HG02588 (cell line): Measurements from ENCODE around the gene TNFAIP8.

ENCODE experiments used
- ATAC-seq: cut with Tn5 transposase; IDR thresholded peaks from one replicate; pipeline ENCODE4 v1.9.1; 2021; ENCODE audit warnings: mild to moderate bottlenecking, moderate library complexity; ENCODE audit not compliant: unreplicated experiment

The TNFAIP8 gene

DNA sequence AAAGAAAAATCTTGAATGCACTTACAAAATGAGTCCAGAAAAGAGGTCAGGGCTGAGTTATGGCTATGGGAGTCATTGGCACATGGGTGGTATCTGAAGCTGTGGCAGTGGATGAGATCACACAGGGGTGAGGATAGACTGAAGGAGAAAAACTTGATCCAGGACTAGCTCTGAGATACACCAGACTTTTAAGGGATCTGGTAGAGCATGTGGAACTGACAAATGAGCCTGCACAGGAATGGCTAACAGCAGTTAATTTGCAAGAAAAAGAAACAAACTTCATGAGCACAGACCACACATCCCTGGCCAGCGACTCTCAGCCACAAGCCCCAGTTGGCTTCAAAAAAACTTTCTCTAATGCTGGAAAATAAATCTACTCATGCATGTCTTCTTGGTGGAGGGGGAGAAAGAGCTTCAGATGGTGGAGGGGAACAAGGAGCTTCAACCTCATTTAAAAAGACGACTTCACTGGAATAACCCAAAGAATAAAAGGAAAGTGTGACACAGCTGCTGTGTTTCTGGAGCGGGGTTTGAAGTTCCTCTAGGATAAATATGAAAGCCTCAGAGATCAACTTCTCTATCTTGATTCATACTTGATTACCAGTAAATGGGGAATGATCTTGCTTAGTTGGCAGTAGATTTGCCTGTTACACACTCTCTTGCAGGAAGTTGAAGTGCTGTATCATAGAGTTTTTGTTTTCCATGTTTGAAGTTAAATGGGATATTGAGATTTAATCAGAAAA is 33.6 kb downstream of the TNFAIP8 start:
- ATAC-seq: no peak

DNA sequence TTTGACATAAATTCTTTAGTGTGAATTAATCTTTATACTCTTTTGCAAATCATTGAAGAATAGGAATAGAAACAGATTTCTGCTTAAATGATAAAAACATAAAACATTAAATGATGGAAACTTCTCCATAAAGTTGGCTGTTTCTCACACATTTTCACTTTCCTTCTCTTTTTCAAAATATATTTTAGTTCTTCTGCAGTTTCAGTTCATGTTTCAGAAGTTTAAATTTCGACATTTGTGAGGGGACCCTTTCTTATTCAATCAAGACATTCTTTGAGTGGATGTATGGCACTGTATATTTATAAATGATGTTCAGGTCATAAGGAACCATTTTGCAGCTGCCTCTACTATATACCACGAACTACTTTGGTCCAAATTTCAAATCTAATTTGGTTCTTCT is 34.6 kb downstream of the TNFAIP8 start:
- ATAC-seq: no peak

DNA sequence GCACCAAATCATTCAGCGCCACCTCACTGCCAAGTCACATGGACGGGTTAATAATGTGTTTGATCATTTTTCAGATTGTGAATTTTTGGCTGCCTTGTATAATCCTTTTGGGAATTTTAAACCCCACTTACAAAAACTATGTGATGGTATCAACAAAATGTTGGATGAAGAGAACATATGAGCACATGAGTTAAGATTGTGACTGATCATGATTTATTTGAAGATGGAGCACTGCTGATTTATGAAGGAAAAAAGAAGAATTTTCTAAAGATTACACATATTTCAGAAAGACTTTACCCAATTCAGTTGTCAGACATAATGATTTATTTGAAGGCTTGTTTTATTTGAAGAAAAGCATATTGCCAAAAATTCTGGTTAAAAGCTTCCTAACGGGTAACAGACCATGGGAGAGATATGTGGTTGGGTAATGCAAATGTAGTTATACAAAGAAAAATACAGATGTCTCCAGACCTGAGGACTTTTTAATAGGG is 37.4 kb downstream of the TNFAIP8 start:
- no peak for ATAC-seq

DNA sequence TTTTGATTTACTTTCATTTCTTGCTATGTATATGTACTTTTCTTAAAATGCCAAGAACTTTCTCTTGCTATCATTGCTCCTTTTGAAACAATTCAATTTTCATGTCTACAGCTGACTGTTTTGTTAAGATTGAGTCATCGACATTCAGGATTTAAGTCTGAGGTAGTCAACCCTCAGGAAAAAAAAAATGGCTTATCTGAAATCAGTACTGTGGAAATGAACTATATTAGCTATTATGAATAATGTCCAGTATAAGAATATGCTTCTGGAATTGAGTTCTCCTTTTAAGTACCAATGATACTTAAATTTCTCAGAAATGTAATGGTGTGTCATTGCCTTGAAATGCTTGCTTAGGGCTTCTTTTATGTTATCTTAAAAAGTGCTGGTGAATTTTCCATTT is 37.9 kb downstream of the TNFAIP8 start:
- ATAC-seq: no peak

DNA sequence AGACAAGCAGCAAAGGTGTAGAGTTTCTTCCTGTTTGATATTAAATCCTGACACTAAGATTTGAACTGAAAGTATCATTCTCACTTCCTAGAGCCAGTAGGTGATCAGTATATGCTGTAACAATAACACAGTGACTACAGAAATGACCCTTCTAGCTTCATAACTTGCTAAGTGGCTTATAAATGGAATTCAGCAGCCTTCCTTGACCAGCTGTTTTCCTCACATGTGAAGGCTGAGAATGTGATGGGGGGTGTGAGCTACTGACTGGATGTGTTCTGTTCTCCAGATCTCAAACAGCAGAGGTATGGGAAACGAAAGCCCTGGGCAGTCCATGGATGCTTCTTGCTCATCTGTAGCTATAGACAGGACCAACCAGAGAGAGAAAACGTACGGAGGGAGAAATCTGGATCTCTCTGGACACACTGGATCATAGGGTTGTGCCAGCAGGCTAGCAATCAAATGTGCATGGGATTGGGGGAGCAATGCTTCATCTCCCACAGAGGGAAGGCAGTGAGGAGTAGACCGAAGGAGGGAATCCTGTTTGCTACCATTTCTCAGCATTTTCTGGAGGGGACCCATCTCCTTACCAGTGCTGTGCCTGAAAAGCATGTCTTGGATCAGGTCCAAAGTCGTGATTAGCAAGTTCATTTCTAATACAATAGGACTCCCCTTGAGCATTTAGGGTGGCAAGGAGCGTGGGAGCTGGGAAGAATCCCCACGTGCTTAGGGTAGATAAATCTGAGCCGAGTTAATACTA is 39.4 kb downstream of the TNFAIP8 start:
- peak; percentile 41 for ATAC-seq

DNA sequence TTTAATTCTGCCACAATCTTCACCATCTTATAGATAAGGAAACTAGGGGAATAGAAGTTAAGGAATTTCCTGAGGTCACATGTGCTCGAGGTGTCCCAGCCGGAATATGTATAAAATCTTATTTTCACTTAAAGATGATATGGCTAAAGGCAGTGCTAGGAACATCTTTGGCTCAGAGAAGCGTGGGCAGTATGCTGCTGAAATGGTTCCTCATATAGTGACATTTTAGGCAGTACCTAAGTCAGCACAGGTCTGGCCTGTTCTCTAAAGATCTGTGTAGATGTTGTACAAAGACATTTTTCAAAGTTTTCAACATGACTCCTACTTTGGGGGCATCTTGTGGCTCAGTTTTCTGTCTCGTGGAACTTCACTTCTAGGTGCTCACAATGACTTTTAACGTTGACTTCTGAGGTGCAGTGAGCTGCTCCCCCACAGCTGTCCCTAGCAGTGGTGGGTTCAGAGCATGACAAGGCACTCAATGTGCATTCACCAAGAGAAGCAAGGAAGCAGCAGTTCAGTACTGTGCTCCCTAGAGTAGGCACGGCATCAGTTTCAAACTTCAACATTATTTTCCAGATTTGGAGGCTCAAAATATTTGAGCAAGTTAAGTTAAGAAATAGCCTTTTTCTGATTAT is 40.3 kb downstream of the TNFAIP8 start:
- ATAC-seq: no peak

DNA sequence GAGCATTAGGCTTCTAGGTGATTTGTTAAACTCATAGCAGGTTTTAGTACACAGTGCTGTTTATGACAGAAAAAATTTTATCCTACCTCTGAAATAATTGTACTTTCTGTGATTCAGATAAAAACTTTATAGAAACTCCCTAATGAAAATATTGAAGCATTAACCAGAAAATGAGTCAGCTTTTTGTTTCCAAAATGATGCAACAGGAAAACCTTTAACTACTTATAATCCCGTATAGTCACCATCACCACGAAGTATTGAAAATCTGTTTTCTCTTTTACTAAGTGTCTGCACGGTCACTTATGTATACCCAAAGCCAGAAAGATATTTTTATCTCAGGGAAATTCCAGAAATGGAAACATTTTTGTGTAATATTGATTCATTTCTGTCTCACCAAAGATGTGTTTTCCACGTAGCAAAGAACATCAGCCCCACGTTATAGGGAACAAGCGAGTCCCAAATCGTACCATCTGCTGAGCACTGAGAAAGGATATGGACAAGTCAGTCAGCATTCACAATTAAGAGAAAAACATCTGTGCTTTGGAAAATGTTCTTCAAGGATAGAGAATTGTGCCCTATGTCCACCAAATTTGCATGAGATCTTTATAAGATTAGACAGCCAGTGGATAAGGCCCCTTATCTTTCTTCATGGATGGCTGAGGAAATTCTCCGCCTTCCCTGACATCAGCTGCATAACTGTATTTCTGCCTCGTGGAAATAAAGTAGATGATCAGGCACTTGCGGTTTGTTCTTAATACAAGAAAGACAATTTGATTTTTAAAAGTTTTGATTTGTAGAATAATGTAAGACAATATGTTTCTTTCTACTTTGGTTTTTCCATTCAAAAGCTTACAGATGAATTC is 41.9 kb downstream of the TNFAIP8 start:
- ATAC-seq: peak; percentile 61

DNA sequence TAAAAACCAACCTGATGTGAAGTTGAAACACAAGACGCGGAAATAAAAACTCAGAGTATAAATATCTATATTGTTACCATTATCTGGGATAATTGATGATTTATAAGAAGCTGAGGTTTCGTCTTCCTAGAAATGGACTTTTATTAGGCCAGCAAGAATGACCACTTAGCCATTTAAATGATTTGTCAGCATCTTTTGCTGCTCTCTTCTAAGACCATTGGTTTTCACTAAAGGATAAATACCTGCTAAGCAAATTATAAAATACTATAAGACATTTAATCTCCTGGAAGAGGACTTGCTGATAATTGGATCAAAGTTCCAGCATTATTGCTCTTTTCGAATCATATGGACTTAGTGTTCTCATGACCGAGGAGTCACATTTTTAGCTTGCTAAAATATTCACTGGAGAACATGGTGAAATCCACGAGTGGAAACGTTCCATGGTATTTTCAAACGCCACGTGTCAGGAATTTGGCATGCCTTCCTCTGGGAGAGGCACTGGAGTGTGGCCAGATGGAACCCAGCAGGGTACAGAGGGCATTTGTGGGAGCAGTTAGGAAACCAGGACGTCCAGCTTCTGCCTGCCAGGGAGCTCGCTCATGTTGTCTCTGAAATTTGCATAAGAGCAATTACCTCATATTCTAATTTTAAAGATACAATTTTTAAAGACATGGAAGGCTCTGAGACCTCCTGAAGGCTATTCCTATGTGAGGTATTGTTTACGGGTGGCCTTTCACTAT is 43.1 kb downstream of the TNFAIP8 start:
- ATAC-seq: no peak

DNA sequence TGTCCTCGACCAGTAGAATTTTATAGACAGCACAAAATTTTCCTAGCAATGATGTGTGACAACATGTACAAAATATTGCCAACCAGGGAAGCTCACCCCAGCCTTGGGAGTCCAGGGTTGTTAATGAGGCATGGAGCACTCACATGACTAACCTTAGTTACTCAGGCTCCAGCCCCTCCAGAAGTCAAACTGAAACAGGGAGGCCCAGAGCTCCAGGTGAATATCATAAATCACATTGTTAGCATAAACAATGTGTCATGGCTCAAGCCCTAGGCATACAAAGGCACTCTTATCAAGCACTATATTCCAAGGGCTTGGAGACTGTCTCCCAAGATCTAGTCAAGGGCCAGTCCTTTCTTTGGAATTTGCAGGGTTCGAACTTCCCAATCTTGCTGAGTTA is 44.4 kb downstream of the TNFAIP8 start:
- no peak for ATAC-seq

DNA sequence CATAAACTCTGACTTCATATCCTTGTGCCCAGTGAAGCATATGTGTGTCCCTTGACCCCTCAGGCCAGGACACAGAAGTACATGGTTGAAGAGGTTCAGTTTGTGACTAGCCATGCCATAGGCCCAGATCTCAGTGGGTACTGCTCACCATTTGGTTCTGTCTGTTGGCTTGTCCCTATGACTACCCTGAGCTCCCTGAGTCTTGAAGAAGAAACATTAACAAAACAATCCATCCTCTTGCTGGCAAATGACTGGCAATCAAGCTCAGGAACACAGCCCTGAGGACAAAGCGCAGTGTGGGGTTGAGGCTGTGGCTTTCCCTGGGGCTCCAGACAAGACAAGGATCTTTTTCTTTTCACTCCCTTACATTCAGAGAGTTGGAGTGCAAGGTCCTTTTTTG is 46.3 kb downstream of the TNFAIP8 start:
- no peak for ATAC-seq

DNA sequence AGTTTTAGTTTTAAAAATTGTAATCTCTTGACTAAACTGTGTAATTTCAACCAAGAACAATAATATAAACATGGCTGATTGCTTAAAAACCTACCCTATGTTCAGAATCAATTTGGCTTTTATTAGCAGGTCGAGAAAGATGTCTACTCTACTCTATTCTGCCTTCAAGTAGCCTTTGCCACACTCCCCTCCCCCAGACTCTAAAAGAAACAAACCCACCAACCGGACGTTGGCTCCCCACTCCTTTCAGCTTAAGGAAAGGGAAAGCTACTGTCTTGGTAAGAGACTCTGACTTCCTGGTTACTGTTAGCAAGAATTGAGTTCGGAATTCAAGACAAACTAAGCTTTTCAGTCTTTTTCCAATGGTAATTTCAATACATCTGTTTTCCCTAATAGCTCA is 46.7 kb downstream of the TNFAIP8 start:
- ATAC-seq: no peak

DNA sequence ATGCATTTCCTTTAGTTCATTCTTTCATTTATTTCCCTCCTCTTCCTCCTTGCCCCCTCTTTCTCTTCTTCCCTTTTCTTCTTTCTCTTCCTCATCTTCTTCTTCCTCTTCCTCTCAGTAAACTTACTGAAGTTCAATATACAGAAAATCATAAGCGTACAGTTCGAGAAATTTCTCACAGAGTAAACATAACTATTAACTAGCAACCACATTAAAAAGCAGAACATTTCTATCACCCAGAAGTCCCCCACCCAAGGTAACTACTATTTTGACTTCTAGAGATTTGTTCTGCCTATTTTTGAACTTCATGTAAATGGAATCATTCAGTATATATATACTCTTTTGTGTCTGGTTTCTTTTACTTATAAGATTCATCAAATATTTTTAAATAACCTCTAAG is 48.2 kb downstream of the TNFAIP8 start:
- no peak for ATAC-seq

DNA sequence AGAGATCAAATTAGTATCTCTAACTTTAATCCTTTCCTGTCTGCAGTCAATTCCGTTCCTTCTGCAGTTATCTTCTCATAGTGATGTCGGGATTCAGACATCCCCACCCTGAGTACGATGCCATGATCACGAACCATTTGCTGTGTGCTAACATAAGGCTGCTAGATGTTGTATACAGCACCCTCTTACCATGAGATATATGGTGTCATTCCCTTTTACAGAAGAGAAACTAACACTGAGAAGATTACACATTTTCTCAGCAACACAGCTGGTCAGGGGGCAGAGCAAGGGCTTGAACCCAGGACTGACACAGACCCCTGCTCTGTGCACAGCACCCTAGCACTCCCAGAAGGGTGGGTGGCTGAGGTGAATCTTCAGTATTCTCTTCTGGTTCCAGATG is 49.6 kb downstream of the TNFAIP8 start:
- no peak for ATAC-seq

DNA sequence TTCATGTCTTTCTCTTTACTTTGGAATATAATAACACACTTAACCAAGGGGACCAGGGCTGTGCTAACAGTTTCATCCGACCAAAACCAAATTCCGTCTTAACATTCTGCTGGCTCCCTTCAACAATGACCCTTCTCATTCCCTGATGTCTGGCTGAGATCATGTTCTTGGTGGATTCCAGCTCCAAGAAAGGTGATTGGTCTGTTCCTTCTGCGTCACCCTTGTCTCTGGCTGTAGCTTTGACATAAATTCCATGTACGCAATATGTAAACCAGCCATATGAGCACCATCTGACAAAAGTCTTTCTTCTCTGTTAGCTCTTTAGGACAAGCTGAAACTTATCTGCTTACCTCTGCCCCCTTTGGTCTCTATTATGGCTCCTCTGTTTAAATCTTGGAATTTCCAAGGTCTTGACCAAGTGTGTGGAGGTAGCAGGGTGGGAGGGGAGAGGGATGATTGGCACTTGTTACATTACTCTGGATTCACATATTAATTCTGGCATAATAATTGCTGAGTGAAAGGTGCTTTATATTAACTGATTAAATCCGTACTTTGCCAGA is 50.8 kb downstream of the TNFAIP8 start:
- ATAC-seq: no peak

DNA sequence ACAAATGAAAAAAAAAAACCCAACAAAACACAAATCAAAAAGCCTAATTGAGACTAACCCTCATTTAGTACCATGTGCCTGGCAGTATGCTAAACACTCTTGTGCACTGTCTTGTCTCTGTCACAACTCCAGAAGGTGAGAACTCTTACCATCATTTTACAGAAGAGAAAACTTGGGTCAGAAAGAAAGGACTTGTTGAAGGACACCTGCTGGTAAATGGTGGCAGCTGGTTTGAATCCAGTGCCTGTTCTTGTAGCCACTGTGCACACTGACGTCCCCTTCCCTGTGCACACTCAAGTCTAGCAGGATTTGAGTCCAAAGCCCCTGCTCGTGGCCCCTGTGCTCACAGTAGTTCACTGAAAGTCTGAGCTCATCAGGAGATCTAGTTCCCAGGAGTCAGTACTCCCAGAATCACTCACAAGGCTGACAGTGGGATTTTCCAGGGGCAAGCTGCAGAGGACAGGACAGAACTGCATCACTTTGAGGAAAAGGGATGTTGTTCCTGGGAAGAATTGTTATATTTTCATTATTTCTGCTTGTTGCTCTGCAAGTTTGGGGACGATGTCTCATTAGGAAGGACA is 53.5 kb downstream of the TNFAIP8 start:
- ATAC-seq: no peak

DNA sequence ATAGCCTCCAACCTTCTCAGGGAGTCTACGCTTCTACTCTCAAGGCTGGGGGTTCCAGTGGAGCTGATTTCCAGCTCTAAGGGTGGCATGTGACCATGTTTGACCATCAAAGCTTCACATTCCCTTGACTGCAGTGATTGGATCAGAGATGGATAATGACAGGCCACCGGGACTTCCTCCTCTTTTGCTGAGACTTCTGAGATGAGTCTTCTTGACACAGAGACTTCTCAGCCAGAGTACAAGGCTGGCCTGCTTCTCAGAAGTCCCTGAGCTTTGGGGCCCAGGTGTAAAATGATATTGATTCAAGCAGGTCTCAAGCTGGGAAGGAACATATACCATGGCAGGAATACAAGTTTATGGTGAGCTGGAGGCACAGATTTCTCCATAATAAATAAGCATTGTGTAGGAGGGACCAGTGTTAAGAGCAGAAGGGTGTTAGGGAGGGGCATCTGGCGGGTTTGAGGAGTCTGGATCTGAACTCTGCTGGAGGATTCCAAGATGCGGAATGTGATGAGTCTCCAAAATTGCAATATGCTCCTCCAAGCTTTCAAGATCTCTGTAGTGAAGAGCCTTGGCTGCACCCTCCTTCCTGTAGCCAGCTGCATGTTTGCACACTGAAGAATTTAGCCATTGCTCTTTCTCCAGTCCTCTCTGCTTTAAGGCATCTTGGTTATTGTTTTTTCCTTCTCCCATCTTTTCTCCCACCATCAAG is 54.8 kb downstream of the TNFAIP8 start:
- peak; percentile 45 for ATAC-seq

DNA sequence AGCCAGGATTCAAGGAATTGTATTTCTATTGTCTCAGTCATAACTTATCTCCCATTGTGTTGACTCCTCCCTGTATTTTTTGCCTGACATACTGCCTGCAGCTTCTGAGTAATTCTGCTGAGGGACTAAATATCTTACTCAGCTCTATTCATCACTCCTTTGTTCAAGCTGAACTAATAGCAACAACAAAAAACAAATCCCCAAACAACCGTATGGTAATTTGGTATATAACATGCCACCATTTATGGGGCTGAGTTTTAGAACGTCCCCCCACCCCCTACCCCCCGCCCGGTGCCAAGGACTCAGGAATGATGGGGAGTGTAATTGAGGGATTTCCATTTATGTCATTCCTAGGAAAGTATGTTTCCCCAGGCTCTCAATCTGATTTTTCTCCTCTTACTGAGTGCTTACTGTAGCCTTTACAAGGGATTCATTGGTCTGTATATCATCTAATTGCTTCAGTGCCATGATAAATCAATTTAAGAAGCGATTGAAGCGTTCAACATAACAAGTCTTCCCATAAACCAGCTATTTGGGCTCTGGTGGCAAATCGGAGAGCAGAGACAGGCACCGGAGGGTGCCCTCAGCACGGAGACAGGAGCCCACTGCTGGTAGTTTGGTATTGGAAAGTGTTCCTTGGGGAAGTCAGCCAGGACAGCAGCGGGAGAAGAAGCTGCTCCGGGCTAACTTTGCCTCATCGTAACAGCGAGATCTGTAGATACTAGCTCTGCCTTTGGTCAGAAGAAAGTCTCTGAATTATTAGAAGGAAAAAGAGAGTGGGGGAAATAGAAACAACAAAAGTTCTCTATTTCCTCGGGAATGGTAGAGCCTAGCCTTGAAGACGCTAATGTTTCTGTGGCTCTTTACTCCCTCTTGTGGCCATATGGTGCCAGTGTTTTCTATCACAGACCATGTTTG is 55.8 kb downstream of the TNFAIP8 start:
- peak; percentile 69 for ATAC-seq
